Right forelimb (tissue), 1 donor: ENCODE measurements around the gene SLC2A13.
"Not testable (repeated sequence)": the region's sequence is repeated elsewhere in the genome, so short reads cannot be mapped to it uniquely, and the experiment has no call there.

Experiments used
- DNase-seq: peaks from one replicate; pipeline ENCODE4 v3.0.0-alpha.2; 2018

The SLC2A13 gene

GRCh38 chr12:39989501-39989900, 116.4 kb downstream of the SLC2A13 start:
- no peak for DNase-seq

- no peak for DNase-seq
Measured at GRCh38 chr12:39988574-39988973, 117.3 kb downstream of the SLC2A13 start.

- no peak for DNase-seq
Measured at GRCh38 chr12:39986674-39987073, 119.2 kb downstream of the SLC2A13 start.

GRCh38 chr12:39984670-39985069, 121.2 kb downstream of the SLC2A13 start:
- DNase-seq = no peak

- no peak for DNase-seq
Measured at GRCh38 chr12:39975374-39975918, 130.4 kb downstream of the SLC2A13 start.

- DNase-seq = no peak
Measured at GRCh38 chr12:39972119-39972518, 133.8 kb downstream of the SLC2A13 start.

GRCh38 chr12:39971348-39971747, 134.5 kb downstream of the SLC2A13 start:
- no peak for DNase-seq

GRCh38 chr12:39966721-39967120, 139.2 kb downstream of the SLC2A13 start:
- DNase-seq = no peak

- DNase-seq = no peak
Measured at GRCh38 chr12:39966256-39966655, 139.6 kb downstream of the SLC2A13 start.

GRCh38 chr12:39959467-39959866, 146.4 kb downstream of the SLC2A13 start:
- no peak for DNase-seq

GRCh38 chr12:39959031-39959430, 146.8 kb downstream of the SLC2A13 start:
- DNase-seq = no peak

- no peak for DNase-seq
Measured at GRCh38 chr12:39958377-39958776, 147.5 kb downstream of the SLC2A13 start.

GRCh38 chr12:39956725-39957124, 149.2 kb downstream of the SLC2A13 start:
- DNase-seq = no peak

- no peak for DNase-seq
Measured at GRCh38 chr12:39946361-39947280, 159.3 kb downstream of the SLC2A13 start.

- no peak for DNase-seq
Measured at GRCh38 chr12:39937119-39937518, 168.8 kb downstream of the SLC2A13 start.

GRCh38 chr12:39935839-39936238, 170.0 kb downstream of the SLC2A13 start:
- DNase-seq = no peak

- no peak for DNase-seq
Measured at GRCh38 chr12:39935275-39935674, 170.6 kb downstream of the SLC2A13 start.

GRCh38 chr12:39931857-39932256, 174.0 kb downstream of the SLC2A13 start:
- no peak for DNase-seq

- no peak for DNase-seq
Measured at GRCh38 chr12:39931231-39931630, 174.7 kb downstream of the SLC2A13 start.

GRCh38 chr12:39930101-39930500, 175.8 kb downstream of the SLC2A13 start:
- DNase-seq = no peak

GRCh38 chr12:39928181-39928899, 177.5 kb downstream of the SLC2A13 start:
- no peak for DNase-seq

- DNase-seq = no peak
Measured at GRCh38 chr12:39923364-39923763, 182.5 kb downstream of the SLC2A13 start.

GRCh38 chr12:39922598-39922997, 183.3 kb downstream of the SLC2A13 start:
- DNase-seq = not testable (repeated sequence)

GRCh38 chr12:39920647-39921046, 185.2 kb downstream of the SLC2A13 start:
- no peak for DNase-seq
